Osteocyte (in vitro differentiated cells): ENCODE measurements around the gene TMEM80. TPM values are rescaled to one million over a fixed set of nuclear protein-coding genes. Genes with fewer than 3 reads are reported as not detected.
"Not testable (repeated sequence)": the region's sequence is repeated elsewhere in the genome, so short reads cannot be mapped to it uniquely, and the experiment has no call there.

Experiments
- DNase-seq: peaks from one replicate; pipeline ENCODE4 v3.0.0; 2021; ENCODE audit warnings: mixed read lengths; ENCODE audit not compliant: unreplicated experiment; ENCODE audit errors: extremely low spot score
- H3K27ac Mint-ChIP-seq: one replicate; pipeline ENCODE4 v1.8.0; 2021; ENCODE audit warnings: mild to moderate bottlenecking, mixed read lengths; ENCODE audit not compliant: unreplicated experiment
- H3K27me3 Mint-ChIP-seq: one replicate; pipeline ENCODE4 v1.8.0; 2021; ENCODE audit warnings: mixed read lengths; ENCODE audit not compliant: unreplicated experiment
- H3K36me3 Mint-ChIP-seq: one replicate; pipeline ENCODE4 v1.8.0; 2021; ENCODE audit warnings: mixed read lengths; ENCODE audit not compliant: unreplicated experiment
- H3K4me1 Mint-ChIP-seq: one replicate; pipeline ENCODE4 v1.8.0; 2021; ENCODE audit warnings: mixed read lengths; ENCODE audit not compliant: unreplicated experiment
- H3K4me3 Mint-ChIP-seq: one replicate; pipeline ENCODE4 v1.8.0; 2021; ENCODE audit warnings: mild to moderate bottlenecking, moderate library complexity, mixed read lengths; ENCODE audit not compliant: unreplicated experiment
- H3K9me3 Mint-ChIP-seq: one replicate; pipeline ENCODE4 v1.8.0; 2021; ENCODE audit warnings: mixed read lengths; ENCODE audit not compliant: unreplicated experiment
- CTCF ChIP-seq: fragments of 200-600 bp; sonication (generic); IDR thresholded peaks from 2 replicates; pipeline ENCODE4 v1.5.0; 2021; ENCODE audit warnings: antibody characterized with exemption, mild to moderate bottlenecking, moderate library complexity
- total RNA-seq: library from RNA; stranded (reverse); gene quantifications from 2 replicates; pipeline ENCODE4 v1.2.1, GENCODE V29; 2021

Gene TMEM80
- total RNA-seq, 1 donor from 2014 or later = 43.9 TPM

DNA sequence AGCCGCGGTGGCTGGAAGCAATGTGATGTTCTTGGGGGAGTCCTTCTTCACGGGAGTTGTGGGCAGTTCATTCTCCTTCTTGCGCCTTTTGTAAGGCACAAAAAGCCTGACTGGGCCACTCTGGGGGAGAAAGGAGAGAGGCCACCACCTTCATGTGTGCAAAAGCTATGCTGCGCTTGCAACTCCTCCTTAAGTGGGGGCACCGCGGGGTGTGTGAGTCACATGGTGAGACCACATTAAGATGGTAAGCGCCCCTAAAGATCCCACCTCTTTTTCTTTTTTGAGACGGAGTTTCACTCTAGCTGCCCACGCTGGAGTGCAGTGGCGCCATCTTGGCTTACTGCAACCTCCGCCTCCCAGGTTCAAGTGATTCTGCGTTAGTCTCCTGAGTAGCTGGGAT lies 14.6 kb upstream of the TMEM80 start:
- Mint-ChIP-seq H3K9me3 (no peaks in the 10 kb centered on the region), H3K4me1 (no peaks in the 10 kb centered on the region), H3K4me3 (no peak overlapping the region), H3K27ac (no peak overlapping the region), H3K36me3 (peaks cover 60% of the 10 kb centered on the region), H3K27me3 (no peaks in the 10 kb centered on the region)
- no peak for DNase-seq
- no peak for TF ChIP-seq CTCF

GRCh38 chr11:686451-687243 lies 9.0 kb upstream of the TMEM80 start:
- Mint-ChIP-seq H3K4me3 (no peak overlapping the region), H3K27ac (peak overlapping the region; percentile 12), H3K36me3 (peaks cover 49% of the 10 kb centered on the region), H3K4me1 (peaks cover 27% of the 10 kb centered on the region), H3K9me3 (no peaks in the 10 kb centered on the region), H3K27me3 (no peaks in the 10 kb centered on the region)
- DNase-seq = no peak
- no peak for TF ChIP-seq CTCF

DNA sequence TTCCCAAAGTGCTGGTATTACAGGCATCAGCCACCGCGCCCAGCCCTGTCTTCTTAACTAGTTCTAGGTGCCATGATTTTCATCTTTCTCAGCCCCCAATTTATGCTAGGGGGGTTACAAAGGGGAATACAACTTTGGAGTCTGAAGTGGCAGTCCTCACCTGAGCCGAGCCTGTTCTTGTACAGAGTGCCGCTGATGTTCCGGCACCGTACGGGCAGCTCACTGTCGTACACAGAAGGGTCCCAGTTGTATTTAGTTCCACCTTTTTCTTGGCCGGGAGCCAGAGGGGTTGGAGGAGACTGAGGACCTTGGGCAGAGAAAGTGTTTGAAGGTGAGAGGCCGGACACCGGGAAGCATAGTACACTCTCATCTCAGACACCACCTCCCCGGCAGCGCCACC lies 7.9 kb upstream of the TMEM80 start:
- TF ChIP-seq CTCF = no peak
- Mint-ChIP-seq H3K27me3 (no peaks in the 10 kb centered on the region), H3K4me3 (no peak overlapping the region), H3K4me1 (peaks cover 38% of the 10 kb centered on the region), H3K36me3 (peaks cover 38% of the 10 kb centered on the region), H3K27ac (no peak overlapping the region), H3K9me3 (no peaks in the 10 kb centered on the region)
- DNase-seq = no peak

- Mint-ChIP-seq H3K9me3 (no peaks in the 10 kb centered on the region), H3K4me1 (peaks cover 47% of the 10 kb centered on the region), H3K4me3 (no peak overlapping the region), H3K36me3 (peaks cover 31% of the 10 kb centered on the region), H3K27ac (peak overlapping the region; percentile 95), H3K27me3 (no peaks in the 10 kb centered on the region)
- no peak for DNase-seq
- no peak for TF ChIP-seq CTCF
Measured at GRCh38 chr11:688681-689080, 6.9 kb upstream of the TMEM80 start.

GRCh38 chr11:689625-690024 lies 6.0 kb upstream of the TMEM80 start:
- no peak for DNase-seq
- no peaks in the 10 kb centered on the region for H3K27me3 Mint-ChIP-seq
- peaks cover 23% of the 10 kb centered on the region for H3K36me3 Mint-ChIP-seq
- peaks cover 52% of the 10 kb centered on the region for H3K4me1 Mint-ChIP-seq
- TF ChIP-seq CTCF = no peak
- peak overlapping the region; percentile 55 for H3K4me3 Mint-ChIP-seq
- no peaks in the 10 kb centered on the region for H3K9me3 Mint-ChIP-seq
- peak overlapping the region; percentile 95 for H3K27ac Mint-ChIP-seq

DNA sequence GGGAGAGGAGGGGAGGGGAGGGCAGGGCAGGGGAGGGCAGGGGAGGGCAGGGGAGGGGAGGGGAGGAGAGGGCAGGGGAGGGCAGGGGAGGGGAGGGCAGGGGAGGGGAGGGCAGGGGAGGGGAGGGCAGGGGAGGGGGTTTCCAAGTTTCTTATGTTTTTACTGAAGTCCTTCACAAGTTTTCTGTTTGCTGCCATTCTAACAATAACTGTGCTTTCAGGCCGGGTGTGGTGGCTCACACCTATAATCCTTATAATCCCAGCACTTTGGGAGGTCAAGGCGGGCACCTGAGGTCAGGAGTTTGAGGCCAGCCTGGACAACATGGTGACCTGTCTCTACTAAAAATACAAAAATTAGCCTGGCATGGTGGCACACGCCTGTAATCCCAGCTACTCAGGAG lies 5.4 kb upstream of the TMEM80 start:
- H3K27me3 Mint-ChIP-seq, H3K4me3 Mint-ChIP-seq, H3K9me3 Mint-ChIP-seq, DNase-seq: not testable (repeated sequence)
- Mint-ChIP-seq H3K4me1 (peaks cover 52% of the 10 kb centered on the region), H3K36me3 (peaks cover 21% of the 10 kb centered on the region), H3K27ac (peak overlapping the region; percentile 83)
